Lower lobe of right lung (tissue), 2 donors: ENCODE results near the gene MCTP1. TPM values are rescaled to one million over a fixed set of nuclear protein-coding genes. Genes with fewer than 3 reads are reported as not detected.

ENCODE experiments used
- ATAC-seq, 2 donors: fragments of 200-7000 bp; cut with Tn5 transposase; one replicate each; pipeline ENCODE4 v1.9.1; 2020 to 2022; ENCODE audit warnings: mild to moderate bottlenecking in 2 of 2, moderate library complexity in 2 of 2
- DNase-seq: peaks from one replicate; pipeline ENCODE4 v3.0.0-alpha.2; 2020
- H3K27ac ChIP-seq: fragments of 200-600 bp; one replicate; pipeline ENCODE4 v1.8.0; 2022
- H3K27me3 ChIP-seq: fragments of 200-600 bp; one replicate; pipeline ENCODE4 v1.8.0; 2022; ENCODE audit warnings: low read depth
- H3K36me3 ChIP-seq: fragments of 200-600 bp; one replicate; pipeline ENCODE4 v1.8.0; 2022; ENCODE audit warnings: mild to moderate bottlenecking
- H3K4me1 ChIP-seq: fragments of 200-600 bp; one replicate; pipeline ENCODE4 v1.8.0; 2022
- H3K4me3 ChIP-seq: fragments of 200-600 bp; one replicate; pipeline ENCODE4 v1.8.0; 2022; ENCODE audit warnings: mild to moderate bottlenecking
- H3K9me3 ChIP-seq: fragments of 200-600 bp; one replicate; pipeline ENCODE4 v1.8.0; 2022
- intact Hi-C: fragments of 100-400 bp; cut with DNase I; formaldehyde crosslinking; loops from one replicate; pipeline ENCODE4 v1.11.0; 2022
- total RNA-seq: library from RNA; stranded (reverse); fragmentation: NEBNext Ultra II Directional; extraction: Animal tissue kit (Norgen Biotek cat#: 25700); gene quantifications from one replicate; pipeline ENCODE4 v1.2.1, GENCODE V29; 2021
- TF ChIP-seq, protein P1 (sequence below): fragments of 200-600 bp; IDR thresholded peaks from one replicate; pipeline ENCODE4 v1.8.0; 2022; ENCODE audit warnings: antibody characterized with exemption, mild to moderate bottlenecking
- donor health status: DM: no; HTN: yes; CAD: no; lungs with severe emphysema.

Gene MCTP1
- total RNA-seq, 1 donor from 2014 or later = 38.7 TPM

DNA sequence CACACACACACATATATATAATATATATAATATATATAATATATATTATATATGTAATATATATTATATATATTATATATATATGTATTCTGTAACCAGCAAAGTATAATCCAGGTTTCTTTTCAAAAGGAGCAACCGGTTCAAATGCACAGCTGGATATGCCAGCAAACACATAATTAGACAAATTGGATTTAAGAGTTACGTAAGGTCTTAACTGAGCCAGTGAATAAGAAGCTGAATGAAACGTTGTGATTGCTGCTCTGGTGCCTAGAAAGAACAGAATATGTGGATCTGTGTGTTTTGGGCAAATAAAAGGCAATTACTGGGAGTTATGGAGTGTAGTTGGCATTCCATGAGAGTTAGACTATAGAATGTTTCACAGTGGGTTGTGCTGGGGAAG lies 488.3 kb downstream of the MCTP1 start:
- no peaks in the 10 kb centered on the region for H3K4me1 ChIP-seq
- intact Hi-C loops = no loop called here
- no peaks in the 10 kb centered on the region for H3K27me3 ChIP-seq
- ATAC-seq (no peak), DNase-seq (no peak)
- H3K9me3 ChIP-seq = no peaks in the 10 kb centered on the region
- no peaks in the 10 kb centered on the region for H3K36me3 ChIP-seq
- no peak overlapping the region for H3K4me3 ChIP-seq
- no peak overlapping the region for H3K27ac ChIP-seq
- TF ChIP-seq, protein P1, sequence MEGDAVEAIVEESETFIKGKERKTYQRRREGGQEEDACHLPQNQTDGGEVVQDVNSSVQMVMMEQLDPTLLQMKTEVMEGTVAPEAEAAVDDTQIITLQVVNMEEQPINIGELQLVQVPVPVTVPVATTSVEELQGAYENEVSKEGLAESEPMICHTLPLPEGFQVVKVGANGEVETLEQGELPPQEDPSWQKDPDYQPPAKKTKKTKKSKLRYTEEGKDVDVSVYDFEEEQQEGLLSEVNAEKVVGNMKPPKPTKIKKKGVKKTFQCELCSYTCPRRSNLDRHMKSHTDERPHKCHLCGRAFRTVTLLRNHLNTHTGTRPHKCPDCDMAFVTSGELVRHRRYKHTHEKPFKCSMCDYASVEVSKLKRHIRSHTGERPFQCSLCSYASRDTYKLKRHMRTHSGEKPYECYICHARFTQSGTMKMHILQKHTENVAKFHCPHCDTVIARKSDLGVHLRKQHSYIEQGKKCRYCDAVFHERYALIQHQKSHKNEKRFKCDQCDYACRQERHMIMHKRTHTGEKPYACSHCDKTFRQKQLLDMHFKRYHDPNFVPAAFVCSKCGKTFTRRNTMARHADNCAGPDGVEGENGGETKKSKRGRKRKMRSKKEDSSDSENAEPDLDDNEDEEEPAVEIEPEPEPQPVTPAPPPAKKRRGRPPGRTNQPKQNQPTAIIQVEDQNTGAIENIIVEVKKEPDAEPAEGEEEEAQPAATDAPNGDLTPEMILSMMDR = no peak

DNA sequence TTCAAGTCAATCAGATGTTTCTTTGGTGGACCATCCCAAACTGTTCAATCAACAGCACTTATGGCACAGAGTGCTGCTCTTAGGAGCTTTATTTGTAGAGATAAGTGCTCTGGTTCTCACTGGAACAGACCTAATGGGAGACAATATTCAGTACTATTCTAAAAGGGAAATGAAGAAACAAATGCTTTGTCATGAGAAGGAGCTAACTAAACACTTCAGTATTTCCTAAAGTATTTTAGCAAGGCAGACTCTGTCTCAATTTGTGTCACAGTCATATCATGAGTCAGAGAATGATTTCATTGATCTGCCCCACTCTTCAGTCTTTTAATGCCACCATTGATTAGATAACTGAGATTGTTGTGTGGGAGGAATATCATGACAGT lies 491.1 kb downstream of the MCTP1 start:
- no peak overlapping the region for H3K27ac ChIP-seq

DNA sequence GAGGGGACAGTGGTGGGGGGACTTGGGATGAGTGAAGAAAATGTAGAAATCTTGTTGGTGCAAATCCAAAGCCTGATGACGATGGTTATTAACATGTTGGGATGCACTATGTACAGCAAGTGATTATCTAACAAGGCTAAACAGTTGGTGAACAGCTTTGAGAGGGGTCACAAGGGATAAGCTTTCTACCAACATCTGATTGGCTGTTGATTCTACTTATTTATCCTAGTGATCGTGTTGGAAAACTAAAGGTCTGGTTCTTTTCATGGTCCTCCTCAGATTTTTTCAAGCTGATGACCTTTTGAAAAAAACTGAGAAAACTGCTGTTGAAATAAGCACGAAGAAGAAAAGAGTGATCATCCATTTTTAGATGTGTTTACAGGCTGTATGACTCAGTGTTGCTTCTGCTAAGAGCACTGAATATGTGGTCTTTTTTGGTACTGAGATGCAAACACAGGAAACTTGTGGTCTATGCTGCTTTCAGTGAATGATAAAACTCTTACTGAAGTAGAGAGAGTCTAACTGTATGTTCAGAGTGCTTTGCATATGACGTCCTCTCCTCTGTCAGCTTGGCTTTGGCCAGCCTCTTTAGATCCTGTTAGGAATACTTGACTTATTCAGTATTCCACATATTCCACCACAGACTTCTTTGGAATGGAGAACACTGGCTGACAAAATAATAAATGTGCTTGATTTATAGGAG lies 491.6 kb downstream of the MCTP1 start:
- TF ChIP-seq, protein P1 = no peak
- intact Hi-C loops = no loop called here
- no peaks in the 10 kb centered on the region for H3K27me3 ChIP-seq
- H3K4me1 ChIP-seq = no peaks in the 10 kb centered on the region
- no peaks in the 10 kb centered on the region for H3K9me3 ChIP-seq
- H3K4me3 ChIP-seq = no peak overlapping the region
- ATAC-seq = peak; percentile 37 to 65
- no peak for DNase-seq
- no peaks in the 10 kb centered on the region for H3K36me3 ChIP-seq
- H3K27ac ChIP-seq = no peak overlapping the region

More for the DNA sequence above, 491.1 kb downstream of the MCTP1 start:
- H3K9me3 ChIP-seq = no peaks in the 10 kb centered on the region
- no peaks in the 10 kb centered on the region for H3K4me1 ChIP-seq
- TF ChIP-seq, protein P1 = no peak
- H3K27me3 ChIP-seq = no peaks in the 10 kb centered on the region
- intact Hi-C loops = no loop called here
- no peaks in the 10 kb centered on the region for H3K36me3 ChIP-seq
- peak in 1 of 2 donors; percentile 13 for ATAC-seq
- no peak for DNase-seq
- H3K4me3 ChIP-seq = no peak overlapping the region

DNA sequence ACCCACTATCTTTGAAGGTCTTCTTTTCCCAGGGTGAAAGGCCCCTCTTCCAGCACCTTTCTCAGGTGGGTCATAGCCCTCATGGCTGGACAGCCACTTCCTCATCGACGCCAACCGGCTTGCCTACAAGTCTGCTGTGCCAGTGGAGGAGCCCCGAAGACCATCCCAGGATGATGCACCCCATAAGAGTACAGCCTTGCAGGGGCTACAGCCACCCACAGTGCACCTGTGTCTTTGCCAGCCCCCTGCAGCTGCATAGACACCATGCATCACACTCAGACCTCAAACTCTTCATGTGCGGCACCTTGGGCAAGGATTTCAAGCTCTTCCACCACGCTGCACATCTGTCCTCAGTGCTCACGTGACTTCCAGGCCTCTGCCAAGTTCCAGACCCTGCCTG lies 493.1 kb downstream of the MCTP1 start:
- no peaks in the 10 kb centered on the region for H3K36me3 ChIP-seq
- DNase-seq (peak; percentile 31), ATAC-seq (no peak)
- no peak overlapping the region for H3K4me3 ChIP-seq
- H3K27me3 ChIP-seq = no peaks in the 10 kb centered on the region
- H3K9me3 ChIP-seq = no peaks in the 10 kb centered on the region
- intact Hi-C loops = no loop called here
- TF ChIP-seq, protein P1 = no peak
- no peak overlapping the region for H3K27ac ChIP-seq
- H3K4me1 ChIP-seq = no peaks in the 10 kb centered on the region

DNA sequence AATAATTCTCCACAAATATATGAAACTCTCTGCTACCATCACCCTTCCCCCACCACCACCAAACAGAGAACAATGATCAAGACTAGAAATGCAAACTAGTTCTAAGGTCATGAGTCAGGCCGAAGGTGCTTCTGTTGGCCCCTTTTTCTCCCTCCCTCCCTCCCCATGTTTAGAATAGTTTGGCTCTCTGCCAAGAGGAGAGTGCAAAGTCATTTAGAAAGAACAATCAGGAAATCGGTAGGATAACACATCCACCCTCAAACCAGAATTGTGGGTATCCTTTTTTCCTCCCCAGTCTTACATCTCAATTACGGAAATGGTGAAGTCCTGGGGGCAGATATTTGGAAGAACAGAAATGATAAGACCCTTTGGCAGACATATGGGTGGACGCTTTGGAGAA lies 496.4 kb downstream of the MCTP1 start:
- intact Hi-C loops = no loop called here
- H3K4me3 ChIP-seq = no peak overlapping the region
- H3K27me3 ChIP-seq = no peaks in the 10 kb centered on the region
- H3K4me1 ChIP-seq = no peaks in the 10 kb centered on the region
- DNase-seq = no peak
- TF ChIP-seq, protein P1 = no peak
- H3K27ac ChIP-seq = no peak overlapping the region
- no peaks in the 10 kb centered on the region for H3K36me3 ChIP-seq
- ATAC-seq = no peak
- no peaks in the 10 kb centered on the region for H3K9me3 ChIP-seq
